Activated CD4-positive, CD25-positive, alpha-beta regulatory T cell treated with anti-CD3 and anti-CD28 coated beads, Interleukin-2, amount 50 U/mL, for 24 hours (primary cell): ENCODE results near the gene SLC7A10.

Source experiments
- ATAC-seq, 2 donors: fragments of 150-1000 bp; cut with Tn5 transposase; one replicate each; pipeline ENCODE4 v1.10.0; 2021; ENCODE audit warnings: mild to moderate bottlenecking in 1 of 2, moderate library complexity in 1 of 2

The SLC7A10 gene

GRCh38 chr19:33254245-33254824, 28.7 kb upstream of the SLC7A10 start:
- no peak for ATAC-seq

- ATAC-seq: no peak
These were observed 27.3 kb upstream of the SLC7A10 start for GRCh38 chr19:33252971-33253370.

DNA sequence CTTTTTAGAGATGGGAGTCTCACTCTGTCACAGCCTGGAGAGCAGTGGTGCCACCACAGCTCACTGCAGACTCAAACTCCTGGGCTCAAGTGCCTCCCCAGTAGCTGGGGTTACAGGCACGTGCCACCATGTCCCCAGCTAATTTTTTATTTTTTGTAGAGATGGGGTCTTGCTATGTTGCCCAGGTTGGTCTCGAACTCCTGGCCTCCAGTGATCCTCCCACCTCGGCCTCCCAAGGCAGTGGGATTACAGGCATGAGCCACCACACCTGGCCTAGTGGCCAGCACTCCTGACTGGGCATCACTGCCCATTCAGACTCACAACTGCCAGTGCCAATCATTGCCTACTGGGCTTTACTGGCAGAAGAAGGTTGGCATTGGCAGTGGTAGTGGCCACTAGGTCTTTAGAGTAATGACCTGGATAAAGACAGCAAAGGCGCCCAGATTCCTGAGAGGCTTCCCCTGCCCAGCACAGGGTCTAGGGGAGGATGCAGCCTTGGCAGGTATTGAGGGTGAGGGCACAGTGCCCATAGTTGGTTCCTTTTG, 26.8 kb upstream of the SLC7A10 start:
- no peak for ATAC-seq

GRCh38 chr19:33251526-33252090, 26.0 kb upstream of the SLC7A10 start:
- no peak for ATAC-seq

DNA sequence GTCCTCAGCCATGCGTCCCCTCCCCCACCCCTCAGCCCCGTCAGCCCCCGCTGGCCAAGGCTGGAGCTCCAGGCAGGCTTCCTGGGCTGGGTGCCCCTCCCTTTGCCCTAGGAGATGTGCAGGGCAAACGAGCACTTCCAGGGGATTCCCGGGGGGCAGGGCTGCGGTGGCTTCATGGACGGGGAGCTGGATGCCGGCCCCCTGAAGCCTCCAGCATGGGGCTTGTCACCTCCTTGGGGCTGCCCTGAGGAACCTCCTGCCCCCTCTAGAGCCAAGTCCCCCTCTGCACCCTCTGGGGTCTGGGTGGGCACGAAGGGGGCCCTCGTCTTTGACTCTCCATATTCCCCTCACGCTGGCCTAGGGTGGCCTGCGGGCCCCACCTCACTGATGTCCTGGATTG, 25.4 kb upstream of the SLC7A10 start:
- ATAC-seq: no peak

GRCh38 chr19:33250500-33250899, 24.9 kb upstream of the SLC7A10 start:
- ATAC-seq: no peak

DNA sequence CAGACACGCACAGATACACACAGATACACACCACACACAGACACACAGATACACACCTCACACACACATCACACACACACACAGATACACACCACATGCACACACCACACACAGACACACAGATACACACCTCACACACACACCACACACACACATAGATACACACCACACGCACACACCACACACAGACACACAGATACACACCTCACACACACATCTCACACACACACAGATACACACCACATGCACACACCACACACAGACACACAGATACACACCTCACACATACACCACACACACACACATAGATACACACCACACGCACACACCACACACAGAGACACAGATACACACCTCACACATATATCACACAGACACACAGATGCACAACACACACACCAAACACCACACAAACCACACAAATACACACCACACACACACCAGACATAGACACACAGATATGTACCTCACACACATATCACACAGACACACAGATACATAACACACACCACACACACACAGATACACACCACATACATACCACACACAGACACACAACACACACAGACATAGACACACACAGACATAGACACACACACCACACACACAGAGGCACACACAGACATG, 24.2 kb upstream of the SLC7A10 start:
- no peak for ATAC-seq

DNA sequence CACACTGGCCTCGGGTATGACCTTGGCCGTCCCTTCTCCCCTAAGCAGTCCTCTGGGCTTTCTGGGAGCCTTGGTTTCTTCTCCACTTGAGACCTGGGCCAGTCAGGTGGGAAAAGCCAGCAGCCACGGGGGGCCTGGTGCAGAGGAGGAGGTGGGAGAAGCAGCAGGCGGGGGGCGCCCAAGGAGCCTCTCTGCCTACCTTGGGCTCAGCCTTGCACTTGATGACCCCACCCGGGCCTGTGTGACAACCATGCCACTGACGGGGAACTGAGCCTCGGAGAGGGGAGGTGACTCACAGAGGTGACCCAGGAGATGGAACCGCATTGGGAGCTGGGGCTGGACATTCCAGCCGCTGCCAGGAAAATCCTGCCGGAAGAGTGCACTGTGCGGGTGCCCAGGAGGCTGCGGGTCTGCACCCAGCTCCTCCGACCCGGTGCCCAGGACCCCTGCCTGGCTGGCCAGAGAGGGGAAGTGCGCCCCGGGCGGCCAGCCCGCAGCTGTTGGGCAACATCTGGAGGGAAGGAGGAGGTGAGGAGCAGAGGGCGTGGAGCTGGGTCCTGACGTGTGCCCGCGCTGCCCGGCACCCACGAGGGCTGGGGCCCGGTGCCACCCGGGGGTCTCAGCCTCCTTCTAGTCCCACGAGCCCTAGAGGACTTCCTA, 23.4 kb upstream of the SLC7A10 start:
- ATAC-seq: no peak

DNA sequence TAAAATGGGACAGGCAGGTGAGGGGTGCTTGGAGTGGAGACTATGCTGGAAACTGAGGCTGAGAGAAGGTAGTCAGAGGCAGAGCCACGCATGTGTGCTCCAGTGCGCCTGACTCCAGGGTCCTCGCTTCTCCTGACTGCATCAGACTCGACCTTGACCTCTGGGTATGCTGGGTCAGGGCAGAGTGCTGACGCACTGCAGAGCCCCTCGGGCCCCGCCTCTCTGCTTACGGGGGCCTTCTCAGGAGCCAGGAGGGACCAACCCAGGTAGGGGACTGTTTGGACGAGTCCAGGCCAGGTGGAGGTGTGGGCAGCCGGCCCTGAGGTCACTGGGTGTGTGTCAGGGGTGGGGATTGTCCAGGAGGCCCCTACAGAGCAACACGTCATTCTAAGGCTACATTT, 22.9 kb upstream of the SLC7A10 start:
- ATAC-seq: no peak

- ATAC-seq: no peak
These were observed 22.5 kb upstream of the SLC7A10 start for GRCh38 chr19:33248104-33248503.

DNA sequence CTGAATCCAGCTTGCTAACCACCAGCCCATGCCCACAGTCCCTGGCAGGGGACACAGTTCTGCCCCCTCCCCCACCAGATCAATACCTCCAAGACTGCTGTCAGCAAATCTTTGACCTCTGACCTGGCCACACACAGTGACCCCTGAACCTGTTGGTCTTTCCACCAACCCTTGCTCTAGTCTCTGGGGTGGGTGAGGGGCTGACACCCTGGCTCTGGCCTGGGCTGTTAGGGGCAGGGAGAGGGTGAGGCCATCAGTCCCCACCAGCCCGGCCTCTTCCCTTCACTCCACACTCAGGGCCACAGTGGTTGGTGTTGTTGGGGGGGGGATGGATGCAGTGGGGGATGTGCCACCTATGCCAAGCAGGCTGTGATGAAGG, 21.8 kb upstream of the SLC7A10 start:
- no peak for ATAC-seq

DNA sequence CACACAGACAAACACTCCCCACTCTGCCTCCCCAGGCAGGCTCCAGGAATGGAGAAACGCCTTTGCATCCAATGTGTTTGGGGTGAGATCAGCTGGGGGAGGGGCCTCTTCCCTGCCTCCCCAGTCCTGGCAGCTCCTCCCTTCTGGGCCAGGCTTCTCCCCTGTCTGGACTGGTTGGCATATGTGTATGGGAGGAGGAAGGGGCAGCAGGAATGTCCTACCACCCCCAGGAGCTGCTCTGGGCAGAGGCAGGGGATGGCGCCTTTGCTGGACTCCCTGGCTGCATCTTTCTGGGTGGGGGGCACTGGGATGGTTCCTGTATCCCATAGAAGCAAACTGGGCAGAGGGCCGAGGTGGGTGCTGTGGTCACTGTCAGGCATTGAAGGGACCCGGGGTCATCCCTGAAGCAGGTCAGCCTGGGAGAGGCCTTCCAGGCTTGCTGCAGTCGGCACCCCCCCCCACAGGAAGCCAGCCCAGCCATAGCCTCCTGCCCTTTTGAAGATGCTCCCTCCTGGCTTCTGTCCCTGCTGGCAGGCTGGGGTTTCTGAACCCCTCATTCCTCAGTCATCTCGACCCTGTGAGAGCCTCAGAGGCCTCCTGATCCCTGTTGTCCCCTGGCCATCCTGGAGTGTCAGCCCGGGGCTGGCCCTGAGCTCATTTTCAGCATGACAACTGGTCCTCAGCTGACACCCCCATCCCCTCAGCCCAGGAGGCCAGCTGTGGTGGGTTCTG, 21.2 kb upstream of the SLC7A10 start:
- ATAC-seq: no peak

DNA sequence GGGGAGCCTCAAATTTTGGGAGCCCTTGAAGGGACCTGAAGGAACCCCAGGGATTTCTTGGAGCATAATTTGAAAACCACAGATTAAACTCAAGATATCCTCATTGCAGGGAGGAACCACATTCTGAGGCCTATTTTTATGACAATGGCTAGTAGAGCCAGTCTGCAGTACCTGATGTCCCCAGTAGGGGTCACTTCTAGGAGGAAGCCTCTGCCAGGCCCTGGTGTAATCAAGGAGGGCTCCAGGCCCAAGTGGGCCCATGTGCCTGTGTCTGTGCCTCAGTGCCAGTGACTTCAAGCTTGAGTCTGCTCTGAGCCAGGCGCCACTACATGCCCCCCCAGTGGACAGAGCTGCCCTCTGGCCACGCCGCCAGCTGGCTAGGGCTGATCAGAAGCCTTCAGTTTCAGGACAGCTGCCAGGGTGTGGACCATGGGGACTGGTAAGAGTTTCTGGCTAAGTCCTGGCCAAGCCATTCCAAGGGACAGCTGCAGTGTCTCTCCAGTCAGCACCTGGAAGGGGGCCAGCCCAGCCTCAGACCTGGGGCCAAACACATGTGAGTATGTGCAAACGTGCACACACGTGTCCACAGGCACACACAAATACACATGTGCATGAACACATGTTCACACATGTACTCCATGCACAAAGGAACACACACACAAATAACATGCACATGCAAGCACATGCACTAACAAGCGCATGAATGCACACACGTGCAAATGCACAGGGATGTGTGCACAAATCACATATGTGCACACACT, 20.5 kb upstream of the SLC7A10 start:
- no peak for ATAC-seq

GRCh38 chr19:33242911-33243310, 17.3 kb upstream of the SLC7A10 start:
- ATAC-seq: no peak

- ATAC-seq: no peak
These were observed 16.5 kb upstream of the SLC7A10 start for GRCh38 chr19:33242131-33242530.

- peak; percentile 23 to 50 for ATAC-seq
These were observed 16.0 kb upstream of the SLC7A10 start for GRCh38 chr19:33241530-33242101.

- no peak for ATAC-seq
These were observed 15.5 kb upstream of the SLC7A10 start for GRCh38 chr19:33241091-33241529.

- ATAC-seq: no peak
These were observed 14.6 kb upstream of the SLC7A10 start for GRCh38 chr19:33240181-33240771.

DNA sequence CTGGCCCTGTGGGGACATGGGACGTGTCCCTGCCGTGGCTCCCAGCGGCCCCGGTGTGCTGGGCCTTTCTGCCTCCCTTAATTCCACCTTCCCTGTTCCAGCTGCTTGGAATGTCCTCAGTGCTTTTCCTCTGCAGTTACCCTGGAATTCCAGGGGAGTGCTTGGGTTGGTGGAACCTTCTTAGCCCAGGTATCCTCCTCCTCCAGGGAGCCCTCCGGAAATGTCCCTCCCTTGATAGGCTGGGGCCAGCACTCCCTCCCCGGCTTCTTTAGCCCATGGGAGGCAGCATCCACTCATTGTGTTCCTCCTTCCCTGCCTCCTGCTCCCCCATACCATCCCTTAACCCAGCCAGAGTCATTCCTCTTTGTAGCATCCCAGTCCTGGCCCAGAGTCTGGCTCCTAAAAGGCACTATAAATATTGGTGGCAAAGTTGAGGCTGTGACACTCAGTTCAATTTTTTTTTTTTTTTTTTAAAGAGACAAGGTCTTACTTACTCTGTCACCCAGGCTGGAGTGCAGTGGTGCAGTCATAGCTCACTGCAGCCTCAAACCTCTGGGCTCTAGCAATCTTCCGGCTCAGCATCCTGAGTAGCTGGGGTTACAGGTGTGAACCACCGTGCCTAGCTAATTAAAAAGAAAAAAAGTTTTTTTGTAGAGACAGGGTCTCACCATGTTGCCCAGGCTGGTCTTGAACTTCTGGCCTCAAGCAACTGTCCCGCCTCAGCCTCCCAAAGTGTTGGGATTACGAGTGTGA, 13.7 kb upstream of the SLC7A10 start:
- ATAC-seq: no peak

- no peak for ATAC-seq
These were observed 13.0 kb upstream of the SLC7A10 start for GRCh38 chr19:33238481-33239149.
